NCI-H2196 (cell line): ENCODE measurements around the gene LSR.

Experiments used
- DNase-seq: peaks from one replicate; lab custom pipeline; 2025; ENCODE audit not compliant: unreplicated experiment; lab: John Stamatoyannopoulos, UW

Gene LSR

DNA sequence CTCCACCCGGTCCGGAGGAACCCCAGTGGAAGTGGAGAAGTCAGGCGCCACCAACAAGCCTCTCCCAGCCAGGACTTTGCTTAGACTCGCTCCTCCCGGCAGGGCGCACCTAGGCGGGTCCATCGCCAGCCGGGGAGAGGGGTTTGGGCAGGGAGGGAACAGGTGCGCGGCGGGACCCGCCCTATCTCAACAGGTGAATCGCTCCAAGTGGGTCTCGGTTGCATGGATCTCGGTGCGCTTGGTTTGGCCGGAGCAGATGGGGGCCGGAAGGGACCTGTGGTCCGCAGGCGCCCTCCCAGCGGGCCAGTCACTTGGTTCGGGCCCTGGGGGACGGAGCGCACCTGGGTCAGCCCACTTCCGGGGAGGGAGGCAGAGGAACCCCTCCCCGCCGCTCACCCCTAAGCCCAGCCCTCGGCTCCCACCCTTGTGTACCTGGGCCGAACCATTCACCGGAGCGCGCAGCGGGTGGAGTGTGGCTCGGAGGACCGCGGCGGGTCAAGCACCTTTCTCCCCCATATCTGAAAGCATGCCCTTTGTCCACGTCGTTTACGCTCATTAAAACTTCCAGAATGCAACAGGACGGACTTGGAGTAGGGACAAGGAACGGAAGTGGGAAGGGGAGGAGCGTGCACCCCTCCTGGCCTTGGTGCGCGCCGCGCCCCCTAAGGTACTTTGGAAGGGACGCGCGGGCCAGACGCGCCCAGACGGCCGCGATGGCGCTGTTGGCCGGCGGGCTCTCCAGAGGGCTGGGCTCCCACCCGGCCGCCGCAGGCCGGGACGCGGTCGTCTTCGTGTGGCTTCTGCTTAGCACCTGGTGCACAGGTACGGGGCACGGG is at the start of gene LSR:
TSS of gene LSR (plus strand) at position 693 of the 836 bp plus-strand sequence. CDS start at position 714, 21 bp downstream.
- peak; percentile 94 for DNase-seq

DNA sequence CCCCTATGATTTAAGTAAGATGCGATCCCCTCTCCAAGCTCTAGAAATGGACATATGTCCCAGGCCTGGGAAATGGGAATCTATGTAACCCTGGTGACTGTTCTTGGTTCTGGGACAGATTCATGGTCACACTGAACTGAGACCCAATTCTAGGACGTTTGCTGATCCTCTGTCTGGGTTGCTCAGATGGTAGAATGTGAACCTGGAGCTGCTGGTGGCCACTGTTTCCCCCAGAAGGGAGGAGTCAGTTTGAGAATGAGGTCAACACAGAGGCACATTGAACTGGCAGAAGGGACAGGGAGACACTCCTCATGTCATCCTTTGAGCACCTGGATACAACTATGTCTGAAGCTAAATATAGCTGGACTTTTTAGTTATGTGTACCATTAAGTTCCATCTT is 49.3 kb upstream of the LSR start:
- no peak for DNase-seq

- DNase-seq: no peak
These were observed 45.8 kb upstream of the LSR start for GRCh38 chr19:35202722-35203688.

DNA sequence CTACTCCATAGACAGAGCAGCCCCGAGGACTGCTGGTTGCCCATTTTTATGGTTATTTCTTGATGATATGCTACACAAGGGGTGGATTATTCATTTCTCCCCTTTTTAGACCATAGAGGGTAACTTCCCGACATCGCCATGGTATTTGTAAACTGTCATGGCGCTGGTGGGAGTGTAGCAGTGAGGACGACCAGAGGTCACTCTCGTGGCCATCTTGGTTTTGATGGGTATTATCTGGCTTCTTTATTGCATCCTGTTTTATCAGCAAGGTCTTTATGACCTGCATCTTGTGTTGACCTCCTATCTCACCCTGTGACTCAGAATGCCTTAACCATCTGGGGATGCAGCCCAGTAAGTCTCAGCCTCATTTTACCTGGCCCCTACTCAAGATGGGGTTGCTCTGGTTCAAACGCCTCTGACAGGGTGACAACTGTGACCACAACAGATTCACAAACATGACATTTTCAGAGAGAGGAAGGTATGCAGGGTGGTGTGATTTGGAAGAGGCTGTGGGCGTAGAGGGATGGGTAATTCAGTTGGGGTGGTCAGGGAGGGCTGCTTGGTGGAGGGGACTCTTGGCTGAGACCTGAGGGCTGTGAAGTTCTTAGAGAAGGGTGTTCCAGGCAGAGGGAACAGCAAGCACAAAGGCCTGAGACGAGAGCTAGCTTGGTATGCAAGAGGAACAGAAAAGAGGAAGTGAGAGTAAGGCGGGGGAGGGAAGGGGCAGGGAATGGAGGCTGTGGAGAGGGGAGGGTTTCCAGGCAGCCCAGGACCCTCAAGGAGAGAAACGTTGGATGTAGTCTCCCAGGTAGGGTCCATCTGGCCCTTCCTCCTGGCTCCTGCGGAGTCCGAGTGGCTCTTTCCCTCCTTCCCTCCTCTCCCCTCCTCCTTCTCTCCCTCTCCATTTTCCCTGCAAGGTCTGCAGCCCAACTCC is 43.7 kb upstream of the LSR start:
- DNase-seq: no peak

DNA sequence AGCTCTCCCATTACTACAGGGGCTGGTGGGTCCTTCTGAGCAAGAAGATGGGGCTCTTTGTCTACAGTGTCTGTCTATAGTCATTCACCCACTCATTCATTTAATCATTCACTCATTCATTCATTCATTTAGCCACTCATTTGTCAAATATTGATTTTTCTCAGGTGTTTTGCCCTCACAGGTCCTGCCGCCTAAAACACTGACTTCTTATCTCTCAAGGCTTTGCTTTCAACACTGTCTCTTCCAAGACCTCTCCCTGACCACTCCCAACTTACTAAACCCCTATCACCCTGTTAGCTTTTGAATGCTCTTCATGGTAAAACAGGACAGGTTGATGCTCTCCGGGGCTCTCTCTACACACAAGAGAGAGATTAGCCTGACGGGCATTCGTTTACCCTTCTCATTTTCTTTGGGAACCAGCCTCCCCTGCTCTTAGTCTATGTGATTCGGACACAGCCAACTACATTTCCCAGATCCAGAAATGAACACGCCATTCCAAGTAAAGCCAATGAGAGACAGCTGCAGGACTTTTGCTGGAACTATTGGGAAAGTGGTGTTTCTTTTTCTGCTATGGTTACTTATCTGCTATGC is 43.0 kb upstream of the LSR start:
- no peak for DNase-seq

- DNase-seq: no peak
These were observed 42.4 kb upstream of the LSR start for GRCh38 chr19:35206379-35206778.

DNA sequence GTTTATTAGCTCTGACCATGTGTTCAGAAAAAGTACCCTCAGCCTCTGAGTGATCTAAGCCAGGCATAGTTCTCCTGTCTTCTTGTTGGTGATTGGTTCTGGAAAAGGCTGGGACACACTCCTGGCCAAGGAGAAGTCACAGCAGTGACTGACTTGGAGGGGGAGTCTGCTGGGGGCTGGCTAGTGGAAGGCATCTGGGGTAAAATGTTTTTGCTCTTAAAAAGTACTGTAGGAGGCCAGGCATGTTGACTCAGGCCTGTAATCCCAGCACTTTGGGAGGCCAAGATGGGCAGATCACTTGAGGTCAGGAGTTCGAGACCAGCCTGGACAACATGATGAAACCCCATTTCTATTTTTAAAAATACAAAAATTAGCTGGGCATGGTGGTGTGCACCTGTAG is 41.9 kb upstream of the LSR start:
- no peak for DNase-seq

GRCh38 chr19:35207391-35207871 is 41.4 kb upstream of the LSR start:
- no peak for DNase-seq

DNA sequence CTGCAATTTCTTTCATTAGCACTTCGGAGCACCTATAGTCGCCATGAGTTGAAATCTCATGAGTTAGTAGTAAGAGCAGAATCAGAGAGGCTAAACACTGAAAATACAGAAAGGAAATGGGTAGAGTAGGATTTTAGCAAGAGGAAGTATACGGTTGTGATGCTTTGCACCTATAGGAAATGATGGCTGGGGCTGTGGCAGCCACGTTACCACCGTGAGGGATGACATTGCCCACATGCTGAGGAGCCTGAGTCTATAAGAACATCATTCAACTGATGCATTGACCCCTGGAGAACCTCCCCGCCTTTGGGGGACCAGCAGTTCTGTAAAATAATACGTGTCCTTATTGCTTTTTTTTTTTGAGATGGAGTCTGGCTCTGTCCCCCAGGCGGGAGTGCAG is 40.7 kb upstream of the LSR start:
- DNase-seq: no peak

DNA sequence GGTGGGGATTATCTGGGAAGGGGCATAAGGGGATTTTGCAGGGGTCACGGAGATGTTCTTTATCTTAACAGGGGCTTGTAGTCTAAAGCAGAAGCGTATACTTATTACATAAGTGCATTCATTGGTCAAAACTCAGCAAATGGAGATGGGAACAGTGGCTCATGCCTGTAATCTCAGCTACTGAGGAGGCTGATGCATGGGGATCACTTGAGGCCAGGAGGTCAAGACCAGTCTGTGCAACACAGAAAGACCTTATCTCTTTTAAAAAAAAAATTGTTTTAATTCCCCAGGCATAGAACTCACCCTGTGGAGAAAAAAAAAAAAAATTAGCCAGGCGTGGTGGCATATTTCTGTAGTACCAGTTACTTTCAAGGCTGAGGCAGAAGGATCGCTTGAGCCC is 39.2 kb upstream of the LSR start:
- DNase-seq: no peak

GRCh38 chr19:35211545-35212230 is 37.1 kb upstream of the LSR start:
- no peak for DNase-seq

GRCh38 chr19:35212241-35212640 is 36.6 kb upstream of the LSR start:
- DNase-seq: no peak

DNA sequence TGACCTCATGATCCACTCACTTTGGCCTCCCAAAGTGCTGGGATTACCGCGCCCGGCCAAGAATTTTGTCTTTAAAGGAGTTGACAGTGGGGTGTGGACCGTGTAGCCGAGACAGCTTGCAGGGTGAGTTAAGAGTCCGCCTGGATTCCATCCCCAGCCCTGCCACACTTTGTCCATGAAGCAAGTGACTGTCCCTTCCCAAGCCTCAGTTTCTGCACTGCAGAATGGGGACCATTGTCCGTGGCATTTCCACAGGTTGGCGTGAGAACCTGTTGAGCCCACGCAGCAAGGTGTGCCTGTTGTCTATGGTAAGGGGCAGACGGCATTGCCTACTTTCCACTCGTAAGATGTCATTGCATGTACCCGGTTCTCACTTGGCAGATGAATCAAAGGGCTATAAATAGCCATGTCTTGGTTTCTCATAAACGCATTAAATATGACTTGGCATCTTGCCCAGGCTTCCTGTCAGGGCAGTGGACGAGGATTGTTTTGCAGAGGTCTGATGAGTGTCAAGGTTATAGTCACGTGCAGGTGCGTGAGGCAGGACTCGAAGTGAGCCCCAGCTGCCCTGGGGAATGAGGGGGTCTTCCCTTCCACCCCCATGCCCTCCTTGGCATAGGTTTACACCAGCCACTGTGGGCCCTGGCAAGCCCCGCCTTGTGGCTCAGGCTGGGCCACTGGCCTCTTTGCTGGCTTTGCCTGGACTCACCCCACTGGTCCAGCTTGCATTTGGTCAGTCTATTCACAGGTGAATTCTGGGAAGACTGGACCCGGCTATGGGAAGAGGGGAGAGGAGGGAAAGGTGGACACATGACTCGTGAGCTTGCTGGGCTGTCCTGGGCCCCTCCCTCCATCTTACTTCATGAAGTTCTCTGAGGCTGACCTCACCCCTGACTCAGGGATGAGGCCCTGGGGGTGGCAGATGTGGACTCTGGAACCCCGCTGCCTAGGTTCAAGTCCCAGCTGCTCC is 34.9 kb upstream of the LSR start:
- peak; percentile 92 for DNase-seq

GRCh38 chr19:35214766-35215422 is 33.9 kb upstream of the LSR start:
- DNase-seq: no peak

- no peak for DNase-seq
These were observed 32.6 kb upstream of the LSR start for GRCh38 chr19:35216016-35216832.

DNA sequence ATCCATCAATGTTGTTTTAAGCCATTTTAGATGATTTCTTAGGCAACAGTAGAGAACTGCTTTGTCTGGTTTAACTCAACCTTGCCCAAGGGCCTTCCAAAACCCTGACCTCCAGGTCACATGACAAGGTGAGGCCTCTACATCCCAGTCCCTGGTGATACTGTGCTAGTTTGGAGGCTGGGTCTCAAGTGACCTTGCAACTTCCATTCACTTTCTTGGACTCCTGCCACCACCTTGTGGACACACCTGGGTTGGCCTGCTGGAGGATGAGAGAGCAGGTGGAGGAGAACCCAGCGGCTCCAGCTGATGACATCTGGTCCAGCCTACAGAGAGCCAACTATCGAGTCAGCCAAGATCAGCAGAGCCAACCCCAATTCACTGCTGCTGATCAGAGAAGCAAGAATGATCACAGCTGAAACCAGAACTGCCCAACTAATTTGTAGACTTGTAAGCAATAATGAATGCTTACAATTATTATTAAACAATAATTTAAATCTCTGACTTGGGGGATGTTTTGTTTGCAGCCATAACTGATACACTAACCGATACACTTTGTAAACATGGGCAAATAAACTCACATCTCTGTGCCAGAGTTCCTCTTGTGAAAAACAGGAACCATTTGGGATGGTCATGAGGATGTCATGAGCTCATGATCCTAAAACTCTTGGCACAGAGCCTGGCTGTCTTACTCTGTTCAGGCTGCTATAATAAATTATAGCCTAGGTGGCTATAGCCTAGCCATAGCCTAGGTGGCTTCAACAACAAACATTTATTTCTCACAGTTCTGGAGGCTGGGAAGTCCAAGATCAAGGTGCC is 31.8 kb upstream of the LSR start:
- peak; percentile 42 for DNase-seq
